IMR-90 (cell line): ENCODE measurements around the gene ETV6. TPM values are rescaled to one million over a fixed set of nuclear protein-coding genes. Genes with fewer than 3 reads are reported as not detected.

ENCODE experiments used
- ATAC-seq: fragments of 200-7000 bp; cut with Tn5 transposase; 2 replicates; pipeline ENCODE4 v1.9.1; 2020; ENCODE audit warnings: low read depth, mild to moderate bottlenecking, moderate library complexity
- BruUV-seq: library from RNA; stranded (reverse); fragments of 400-500 nt; replicated peaks from 2 replicates; lab custom pipeline; 2021; lab: Mats Ljungman, UMichigan
- CTCF ChIA-PET: fragments of 300-600 bp; formaldehyde crosslinking; extraction: SDS; loops from one replicate; lab custom pipeline; 2021; ENCODE audit warnings: antibody characterized with exemption; lab: Yijun Ruan, JAX
- POLR2A ChIA-PET: fragments of 300-600 bp; sonication (Branson Sonifier 250); formaldehyde crosslinking; loops from one replicate; lab custom pipeline; 2022; ENCODE audit warnings: antibody characterized with exemption; ENCODE audit not compliant: unreplicated experiment; lab: Charles Lee
- DNase-seq: peaks from one replicate; pipeline ENCODE4 v3.0.0; 2013
- H2AFZ ChIP-seq: replicated peaks from 2 replicates; pipeline ENCODE3; 2013; ENCODE audit warnings: low read length, mild to moderate bottlenecking; ENCODE audit not compliant: poor library complexity
- H2AK5ac ChIP-seq: 2 replicates; pipeline ENCODE4 v1.6.1; 2013; ENCODE audit warnings: low read depth, low read length, inconsistent platforms
- H2AK9ac ChIP-seq: replicated peaks from 2 replicates; pipeline ENCODE3; 2013; ENCODE audit warnings: mild to moderate bottlenecking, low read depth, low read length, moderate library complexity; ENCODE audit not compliant: poor library complexity
- H2BK120ac ChIP-seq: 2 replicates; pipeline ENCODE4 v1.6.1; 2013; ENCODE audit warnings: low read depth, low read length, inconsistent platforms
- H2BK15ac ChIP-seq: 3 replicates; pipeline ENCODE4 v1.6.1; 2013; ENCODE audit warnings: low read depth, low read length, inconsistent platforms
- H2BK20ac ChIP-seq: 2 replicates; pipeline ENCODE4 v1.6.1; 2013; ENCODE audit warnings: low read depth, mild to moderate bottlenecking, inconsistent platforms, low read length, moderate library complexity
- H2BK5ac ChIP-seq: 2 replicates; pipeline ENCODE4 v1.6.1; 2013; ENCODE audit warnings: mild to moderate bottlenecking, low read depth, low read length, inconsistent platforms; ENCODE audit not compliant: poor library complexity, severe bottlenecking
- H3K14ac ChIP-seq: replicated peaks from 2 replicates; pipeline ENCODE4 v1.6.1; 2013; ENCODE audit warnings: low read depth, low read length, inconsistent platforms
- H3K18ac ChIP-seq: 2 replicates; pipeline ENCODE4 v1.6.1; 2013; ENCODE audit warnings: low read depth, low read length, control low read depth
- H3K23ac ChIP-seq: 2 replicates; pipeline ENCODE4 v1.6.1; 2013; ENCODE audit warnings: low read depth, low read length, inconsistent platforms
- H3K27ac ChIP-seq: 2 replicates; pipeline ENCODE4 v1.5.1; 2013; ENCODE audit warnings: mild to moderate bottlenecking, control low read depth, low read length; ENCODE audit not compliant: insufficient read depth
- H3K27me3 ChIP-seq: 2 replicates; pipeline ENCODE4 v1.6.1; 2013; ENCODE audit warnings: low read length; ENCODE audit not compliant: control insufficient read depth, insufficient read depth
- H3K36me3 ChIP-seq: 2 replicates; pipeline ENCODE4 v1.6.1; 2013; ENCODE audit warnings: low read length, mixed read lengths; ENCODE audit not compliant: control insufficient read depth, insufficient read depth
- H3K4ac ChIP-seq: 2 replicates; pipeline ENCODE4 v1.6.1; 2013; ENCODE audit warnings: low read depth, low read length, inconsistent platforms
- H3K4me1 ChIP-seq: 2 replicates; pipeline ENCODE4 v1.6.1; 2013; ENCODE audit warnings: low read length, mixed read lengths; ENCODE audit not compliant: control insufficient read depth, insufficient read depth
- H3K4me2 ChIP-seq: 2 replicates; pipeline ENCODE4 v1.6.1; 2013; ENCODE audit warnings: low read depth, mild to moderate bottlenecking, control low read depth, low read length, moderate library complexity
- H3K4me3 ChIP-seq: 2 replicates; pipeline ENCODE4 v1.5.1; 2013; ENCODE audit warnings: low read depth, mild to moderate bottlenecking, control low read depth, low read length, moderate library complexity; ENCODE audit not compliant: insufficient read depth
- H3K56ac ChIP-seq: 2 replicates; pipeline ENCODE4 v1.6.1; 2013; ENCODE audit warnings: low read length, inconsistent platforms; ENCODE audit not compliant: insufficient read depth; ENCODE audit errors: extremely low read depth
- H3K79me1 ChIP-seq, 2 experiments: 2 replicates each; pipeline ENCODE4 v1.6.1; 2013; ENCODE audit warnings: low read length in 2 of 2, inconsistent platforms in 1 of 2, low read depth in 1 of 2
- H3K9ac ChIP-seq: 2 replicates; pipeline ENCODE4 v1.6.1; 2013; ENCODE audit warnings: low read depth, low read length, control low read depth
- H3K9me1 ChIP-seq: 2 replicates; pipeline ENCODE4 v1.6.1; 2013; ENCODE audit warnings: low read length, inconsistent platforms; ENCODE audit not compliant: insufficient read depth
- H3K9me3 ChIP-seq: 2 replicates; pipeline ENCODE4 v1.6.1; 2013; ENCODE audit warnings: low read length; ENCODE audit not compliant: control insufficient read depth, insufficient read depth
- H4K20me1 ChIP-seq: 2 replicates; pipeline ENCODE4 v1.6.1; 2013; ENCODE audit warnings: low read length, inconsistent platforms; ENCODE audit not compliant: insufficient read depth
- H4K5ac ChIP-seq: 2 replicates; pipeline ENCODE4 v1.6.1; 2013; ENCODE audit warnings: mild to moderate bottlenecking, low read depth, low read length, control low read depth
- H4K8ac ChIP-seq, 2 experiments: 2 replicates each; pipeline ENCODE4 v1.6.1; 2013; ENCODE audit warnings: low read depth in 2 of 2, low read length in 2 of 2, control low read depth in 1 of 2, inconsistent platforms in 1 of 2
- H4K91ac ChIP-seq: 2 replicates; pipeline ENCODE4 v1.6.1; 2013; ENCODE audit warnings: low read depth, low read length, inconsistent platforms; ENCODE audit not compliant: insufficient read depth
- BHLHE40 ChIP-seq: fragments of 150-350 bp; IDR thresholded peaks from 2 replicates; pipeline ENCODE4 v1.6.1; 2016; ENCODE audit warnings: mild to moderate bottlenecking, low read depth, low read length
- CEBPB ChIP-seq: IDR thresholded peaks from 2 replicates; pipeline ENCODE4 v1.6.1; 2012; ENCODE audit warnings: low read depth, low read length, improper control_type of control experiment
- CHD1 ChIP-seq: IDR thresholded peaks from 2 replicates; pipeline ENCODE4 v1.6.1; 2012; ENCODE audit warnings: low read depth, low read length, improper control_type of control experiment
- CTCF ChIP-seq: conservative IDR thresholded peaks from 2 replicates; pipeline ENCODE4 v1.5.1; 2012; ENCODE audit warnings: mild to moderate bottlenecking, low read depth, low read length, improper control_type of control experiment
- ELK1 ChIP-seq: fragments of 150-350 bp; IDR thresholded peaks from 2 replicates; pipeline ENCODE4 v1.6.1; 2016; ENCODE audit warnings: low read depth, mild to moderate bottlenecking, low read length, moderate library complexity, borderline replicate concordance
- FOS ChIP-seq: fragments of 150-350 bp; IDR thresholded peaks from 2 replicates; pipeline ENCODE4 v1.6.1; 2016; ENCODE audit warnings: low read depth, low read length
- MAFK ChIP-seq: IDR thresholded peaks from 2 replicates; pipeline ENCODE4 v1.6.1; 2012; ENCODE audit warnings: low read depth, low read length, improper control_type of control experiment
- MAZ ChIP-seq: IDR thresholded peaks from 2 replicates; pipeline ENCODE4 v1.6.1; 2012; ENCODE audit warnings: low read depth, mild to moderate bottlenecking, low read length, improper control_type of control experiment, moderate library complexity, borderline replicate concordance
- MXI1 ChIP-seq: IDR thresholded peaks from 2 replicates; pipeline ENCODE4 v1.6.1; 2012; ENCODE audit warnings: low read depth, mild to moderate bottlenecking, low read length, moderate library complexity, borderline replicate concordance
- NFE2L2 ChIP-seq: fragments of 150-350 bp; IDR thresholded peaks from 2 replicates; pipeline ENCODE4 v1.6.1; 2016; ENCODE audit warnings: low read depth, mild to moderate bottlenecking, low read length
- POLR2A ChIP-seq: IDR thresholded peaks from 2 replicates; pipeline ENCODE4 v1.6.1; 2012; ENCODE audit warnings: mild to moderate bottlenecking, low read depth, low read length
- RAD21 ChIP-seq: IDR thresholded peaks from 2 replicates; pipeline ENCODE4 v1.6.1; 2012; ENCODE audit warnings: low read length, improper control_type of control experiment
- RCOR1 ChIP-seq: IDR thresholded peaks from 2 replicates; pipeline ENCODE4 v1.6.1; 2012; ENCODE audit warnings: mild to moderate bottlenecking, low read length, improper control_type of control experiment; ENCODE audit not compliant: insufficient replicate concordance
- RFX5 ChIP-seq: IDR thresholded peaks from 2 replicates; pipeline ENCODE4 v1.8.0; 2012; ENCODE audit warnings: low read depth, mild to moderate bottlenecking, low read length, moderate library complexity
- SMC3 ChIP-seq: fragments of 150-350 bp; IDR thresholded peaks from 2 replicates; pipeline ENCODE4 v1.6.1; 2016; ENCODE audit warnings: low read depth, mild to moderate bottlenecking, antibody characterized with exemption, low read length, moderate library complexity
- USF2 ChIP-seq: fragments of 150-350 bp; IDR thresholded peaks from 2 replicates; pipeline ENCODE4 v1.6.1; 2017; ENCODE audit warnings: mild to moderate bottlenecking, antibody characterized with exemption, low read length, low read depth
- WGBS, 2 experiments: methylation state at CpG; one replicate each; pipeline versions ENCODE4 v1.1.5 to v1.1.7; 2013; ENCODE audit warnings: missing lambda C conversion rate in 2 of 2; ENCODE audit not compliant: insufficient read length in 1 of 2; ENCODE audit errors: extremely low coverage in 2 of 2; 5-methylcytosine and 5-hydroxymethylcytosine counted together
- dilution Hi-C: fragments of 300-500 bp; cut with HindIII; formaldehyde crosslinking; loops from one replicate; pipeline ENCODE4 v1.14.3; 2018; ENCODE audit warnings: low sequenced_read_pairs; ENCODE audit not compliant: unreplicated experiment
- in situ Hi-C: fragments of 300-500 bp; cut with MboI; formaldehyde crosslinking; loops from 3 replicates; pipeline ENCODE4 v1.14.3; 2019; ENCODE audit warnings: low sequenced_read_pairs, inconsistent platforms, mixed read lengths
- intact Hi-C: fragments of 100-400 bp; cut with micrococcal nuclease; formaldehyde crosslinking; loops from 2 replicates; pipeline ENCODE4 v1.10.0; 2022
- polyA plus RNA-seq, 3 experiments: library from polyadenylated mRNA; depleted of rRNA; stranded (reverse); fragments of >200 nt; gene quantifications; 2 replicates each; pipeline ENCODE4 v1.2.3, GENCODE V29; 2012; ENCODE audit warnings: low replicate concordance in 1 of 3
- total RNA-seq: library from RNA; depleted of rRNA; stranded (reverse); fragments of >200 nt; gene quantifications from 2 replicates; pipeline ENCODE4 v1.2.3, GENCODE V29; 2012

Gene ETV6
- total and polyA plus RNA-seq, 2 of the 4 experiments (the other 2 are of a cell fraction): 8.4 to 9.9 TPM

GRCh38 chr12:11884116-11884515 is 234.6 kb downstream of the ETV6 start:
- H4K5ac ChIP-seq: no peak overlapping the region
- POLR2A ChIA-PET: no interaction called here

More at GRCh38 chr12:11884116-11884515, 234.6 kb downstream of the ETV6 start:
- dilution Hi-C loops (no loop called here), intact Hi-C loops (loop anchor here (2.0 kb wide), 1 partner anchor 235 kb away; the partner anchor contains the start of gene ETV6), in situ Hi-C loops (no loop called here)
- H3K9me1 ChIP-seq: peaks cover 9% of the 10 kb centered on the region
- H2AFZ ChIP-seq: no peak overlapping the region
- 91% methylated on average over 6 of the region's 11 CpGs; no CpG with 5 or more reads in 1 of the 2 experiments for WGBS, 2 experiments
- no peak for ATAC-seq
- H2AK9ac ChIP-seq: no peak overlapping the region
- H3K27me3 ChIP-seq: no peaks in the 10 kb centered on the region
- no peak overlapping the region for H3K14ac ChIP-seq
- H4K91ac ChIP-seq: peak overlapping the region; percentile 9; the same call in 1 of the 2 replicates
- peak overlapping the region; percentile 14; the same call in 1 of the 2 replicates for H3K23ac ChIP-seq
- peaks cover 13% of the 10 kb centered on the region for H3K36me3 ChIP-seq
- H3K56ac ChIP-seq: no peak overlapping the region
- no peak for DNase-seq
- CTCF ChIA-PET: no interaction called here
- H2BK15ac ChIP-seq: 0 out of 3 replicates have a peak overlapping the region, but pooled peaks have one; percentile 30
- H2BK120ac ChIP-seq: peak overlapping the region; percentile 44
- no peak overlapping the region for H3K18ac ChIP-seq
- peaks cover 14 to 52% of the 10 kb centered on the region in 2 experiments for H3K79me1 ChIP-seq
- H4K8ac ChIP-seq: peak overlapping the region; percentile 14 to 41; a peak in 2 of 4 replicates
- H3K27ac ChIP-seq: no peak overlapping the region
- BruUV-seq: no TSS peak
- H2AK5ac ChIP-seq: peak overlapping the region; percentile 7; the same call in 1 of the 2 replicates
- no peak overlapping the region for H3K4me2 ChIP-seq
- H2BK5ac ChIP-seq: no peak overlapping the region
- peak overlapping the region; percentile 24; the same call in 1 of the 2 replicates for H3K4ac ChIP-seq
- no peaks in the 10 kb centered on the region for H4K20me1 ChIP-seq
- H2BK20ac ChIP-seq: peak overlapping the region; percentile 95; the same call in 1 of the 2 replicates
- no peak overlapping the region for H3K4me3 ChIP-seq
- peaks cover 6% of the 10 kb centered on the region for H3K4me1 ChIP-seq
- H3K9me3 ChIP-seq: no peaks in the 10 kb centered on the region
- TF ChIP-seq CHD1: no peak
- no peak for TF ChIP-seq RCOR1
- TF ChIP-seq POLR2A: no peak
- no peak for TF ChIP-seq RFX5
- no peak for TF ChIP-seq RAD21
- TF ChIP-seq USF2: no peak
- no peak for TF ChIP-seq MAZ
- no peak for TF ChIP-seq BHLHE40
- no peak for TF ChIP-seq MAFK
- no peak for TF ChIP-seq NFE2L2
- TF ChIP-seq ELK1: no peak
- no peak for TF ChIP-seq SMC3
- no peak for TF ChIP-seq CTCF
- TF ChIP-seq CEBPB: no peak
- no peak for TF ChIP-seq MXI1
- no peak for TF ChIP-seq FOS
- no peak overlapping the region for H3K9ac ChIP-seq
